B cell (primary cell): ENCODE data around the gene BBS1.

Experiments
- CTCF ChIP-seq: fragments of 200-600 bp; IDR thresholded peaks from one replicate; pipeline ENCODE4 v1.8.0; 2022; ENCODE audit warnings: antibody characterized with exemption, mild to moderate bottlenecking
- EZH2 ChIP-seq: IDR thresholded peaks from 2 replicates; pipeline ENCODE4 v1.6.1; 2012; ENCODE audit warnings: borderline replicate concordance, low read depth, mild to moderate bottlenecking, moderate library complexity, low read length; ENCODE audit not compliant: insufficient read depth, poor library complexity, severe bottlenecking

- TF ChIP-seq CTCF (no peak), EZH2 (no peak)
These were observed 20.8 kb upstream of the BBS1 start for GRCh38 chr11:66489636-66490035.
